ENCODE data around the gene UBL4A.

- TF ChIP-seq CTCF (IDR thresholded peaks at IDR 0.05) (no peak), POLR2A (IDR thresholded peaks at IDR 0.05) (no peak)
Measured at GRCh38 chrX:154467556-154467955, 18.9 kb downstream of the UBL4A start.

Measured in Peyer's patch (tissue), 4 donors.